ENCODE data around the gene RELN. TPM values are rescaled to one million over a fixed set of nuclear protein-coding genes. Genes with fewer than 3 reads are reported as not detected.

Gene RELN
- total RNA-seq, 6 donors from 2014 or later, result 1.1 to 3.6 (median 2.6) TPM; not detected in 1

- ATAC-seq (ENCODE audit: low FRiP score in 2 of 2) (no peak), DNase-seq (no peak)
- TF ChIP-seq CTCF (IDR thresholded peaks at IDR 0.05), result no peak
- no peak for TF ChIP-seq EP300 (IDR thresholded peaks at IDR 0.05)
- TF ChIP-seq POLR2A (IDR thresholded peaks at IDR 0.05), result no peak
- no peak for TF ChIP-seq POLR2AphosphoS5 (IDR thresholded peaks at IDR 0.05)
- WGBS, 2 donors, result 62 to 75% methylated on average over 2 of the region's 2 CpGs
- no peaks in the 10 kb centered on the region for H3K36me3 ChIP-seq
- no peaks in the 10 kb centered on the region for H3K9me3 ChIP-seq
- no peaks in the 10 kb centered on the region for H3K4me1 ChIP-seq
- H3K27ac ChIP-seq, result no peak overlapping the region
- no peak overlapping the region for H3K4me3 ChIP-seq
- H3K27me3 ChIP-seq, result no peaks in the 10 kb centered on the region
Observed at GRCh38 chr7:103922407-103922806, 67.1 kb downstream of the RELN start.

DNA sequence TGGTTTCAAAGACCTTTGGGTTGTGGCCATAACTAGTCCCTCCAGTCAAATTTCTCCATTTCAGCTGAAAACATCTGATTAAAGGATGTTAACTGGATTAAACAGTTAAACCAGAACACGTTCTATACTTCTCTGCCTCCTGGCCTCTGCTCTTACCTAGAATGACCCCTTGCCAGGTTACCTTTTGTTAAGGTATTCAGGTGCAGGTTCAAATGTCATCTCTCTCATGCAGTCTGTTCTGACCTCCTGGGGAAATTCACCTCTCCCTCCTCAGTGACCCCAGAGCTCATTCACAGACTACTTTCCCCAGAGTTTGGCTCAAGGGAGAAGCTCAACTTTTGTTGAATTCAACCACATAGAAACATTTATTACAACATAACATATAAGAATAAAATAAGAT, 67.8 kb downstream of the RELN start:
- ATAC-seq (ENCODE audit: low FRiP score in 2 of 2) (no peak), DNase-seq (no peak)
- Histone ChIP-seq H3K27ac (no peak overlapping the region), H3K4me3 (no peak overlapping the region), H3K36me3 (no peaks in the 10 kb centered on the region), H3K27me3 (no peaks in the 10 kb centered on the region), H3K4me1 (no peaks in the 10 kb centered on the region), H3K9me3 (no peaks in the 10 kb centered on the region)
- 20 to 52% methylated on average over 1 of the region's 1 CpG for WGBS, 2 donors
- TF ChIP-seq EP300 (IDR thresholded peaks at IDR 0.05) (no peak), POLR2AphosphoS5 (IDR thresholded peaks at IDR 0.05) (no peak), CTCF (IDR thresholded peaks at IDR 0.05) (no peak), POLR2A (IDR thresholded peaks at IDR 0.05) (no peak)

- no peaks in the 10 kb centered on the region for H3K27me3 ChIP-seq
- no peaks in the 10 kb centered on the region for H3K4me1 ChIP-seq
- H3K27ac ChIP-seq, result no peak overlapping the region
- WGBS, 2 donors, result 40 to 52% methylated on average over 8 of the region's 8 CpGs
- no peaks in the 10 kb centered on the region for H3K9me3 ChIP-seq
- TF ChIP-seq POLR2AphosphoS5 (IDR thresholded peaks at IDR 0.05) (no peak), POLR2A (IDR thresholded peaks at IDR 0.05) (no peak), CTCF (IDR thresholded peaks at IDR 0.05) (no peak), EP300 (IDR thresholded peaks at IDR 0.05) (no peak)
- DNase-seq (no peak), ATAC-seq (ENCODE audit: low FRiP score in 2 of 2) (no peak)
- no peaks in the 10 kb centered on the region for H3K36me3 ChIP-seq
- H3K4me3 ChIP-seq, result no peak overlapping the region
Observed at GRCh38 chr7:103919272-103919868, 70.1 kb downstream of the RELN start.

GRCh38 chr7:103918631-103919271, 70.7 kb downstream of the RELN start:
- no peaks in the 10 kb centered on the region for H3K4me1 ChIP-seq
- 55 to 62% methylated on average over 5 of the region's 5 CpGs for WGBS, 2 donors
- no peaks in the 10 kb centered on the region for H3K27me3 ChIP-seq
- DNase-seq, result no peak
- no peak overlapping the region for H3K4me3 ChIP-seq
- H3K9me3 ChIP-seq, result no peaks in the 10 kb centered on the region
- no peaks in the 10 kb centered on the region for H3K36me3 ChIP-seq
- no peak for TF ChIP-seq CTCF (IDR thresholded peaks at IDR 0.05)
- TF ChIP-seq POLR2A (IDR thresholded peaks at IDR 0.05), result no peak
- no peak for TF ChIP-seq POLR2AphosphoS5 (IDR thresholded peaks at IDR 0.05)
- no peak for ATAC-seq (ENCODE audit: low FRiP score in 2 of 2)
- H3K27ac ChIP-seq, result no peak overlapping the region
